ENCODE results near the gene EML1.

EML1 gene, protein sequence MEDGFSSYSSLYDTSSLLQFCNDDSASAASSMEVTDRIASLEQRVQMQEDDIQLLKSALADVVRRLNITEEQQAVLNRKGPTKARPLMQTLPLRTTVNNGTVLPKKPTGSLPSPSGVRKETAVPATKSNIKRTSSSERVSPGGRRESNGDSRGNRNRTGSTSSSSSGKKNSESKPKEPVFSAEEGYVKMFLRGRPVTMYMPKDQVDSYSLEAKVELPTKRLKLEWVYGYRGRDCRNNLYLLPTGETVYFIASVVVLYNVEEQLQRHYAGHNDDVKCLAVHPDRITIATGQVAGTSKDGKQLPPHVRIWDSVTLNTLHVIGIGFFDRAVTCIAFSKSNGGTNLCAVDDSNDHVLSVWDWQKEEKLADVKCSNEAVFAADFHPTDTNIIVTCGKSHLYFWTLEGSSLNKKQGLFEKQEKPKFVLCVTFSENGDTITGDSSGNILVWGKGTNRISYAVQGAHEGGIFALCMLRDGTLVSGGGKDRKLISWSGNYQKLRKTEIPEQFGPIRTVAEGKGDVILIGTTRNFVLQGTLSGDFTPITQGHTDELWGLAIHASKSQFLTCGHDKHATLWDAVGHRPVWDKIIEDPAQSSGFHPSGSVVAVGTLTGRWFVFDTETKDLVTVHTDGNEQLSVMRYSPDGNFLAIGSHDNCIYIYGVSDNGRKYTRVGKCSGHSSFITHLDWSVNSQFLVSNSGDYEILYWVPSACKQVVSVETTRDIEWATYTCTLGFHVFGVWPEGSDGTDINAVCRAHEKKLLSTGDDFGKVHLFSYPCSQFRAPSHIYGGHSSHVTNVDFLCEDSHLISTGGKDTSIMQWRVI

DNA sequence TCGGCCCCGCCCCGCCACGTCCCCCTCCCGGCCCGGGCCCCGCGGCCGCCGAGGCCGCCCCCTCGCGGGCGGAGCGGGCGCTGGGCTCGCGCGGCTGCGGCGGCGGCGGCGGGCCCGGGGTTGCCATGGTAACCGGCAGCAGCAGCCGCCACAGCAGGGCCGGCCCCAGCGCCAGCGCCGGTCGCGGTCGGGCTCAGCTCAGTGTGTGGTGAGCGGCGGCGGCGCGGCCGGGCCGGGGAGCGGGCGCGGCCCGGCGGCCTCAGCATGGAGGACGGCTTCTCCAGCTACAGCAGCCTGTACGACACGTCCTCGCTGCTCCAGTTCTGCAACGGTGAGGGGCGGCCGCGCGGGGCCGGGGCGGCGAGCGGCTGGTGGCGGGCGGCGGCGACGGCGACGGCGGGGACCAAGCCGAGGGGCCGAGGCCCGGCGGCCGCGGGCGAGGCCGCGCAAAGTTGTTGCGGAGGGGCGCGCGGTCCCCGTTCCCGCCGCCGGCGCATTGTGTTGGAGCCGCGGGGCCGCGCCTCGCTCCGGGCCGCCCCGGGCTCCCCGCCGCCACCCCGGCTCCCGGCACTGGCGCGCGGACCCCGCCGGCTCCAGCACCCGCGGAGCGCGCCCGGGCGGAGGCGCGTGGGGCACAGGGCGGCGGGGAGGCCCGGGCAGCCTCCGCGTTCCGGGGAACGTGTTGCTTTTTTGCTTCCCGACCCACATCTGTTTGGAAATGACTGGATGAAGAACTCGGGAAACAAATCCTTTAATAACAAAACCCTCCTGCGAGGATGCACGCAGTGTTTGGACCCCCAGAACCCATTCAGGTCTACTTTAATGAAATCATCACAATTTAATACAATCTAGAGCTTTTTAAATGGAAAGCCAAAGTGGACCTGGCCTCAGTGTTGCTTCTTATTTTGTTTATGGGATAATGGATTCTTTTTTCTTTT, at the start of gene EML1:
Gene EML1 (plus strand): TSS at position 201 of the 938 bp plus-strand sequence. CDS start 64 bp downstream, at position 265.
- DNase-seq: peak; percentile 84

GRCh38 chr14:99744199-99744872, 48.9 kb upstream of the EML1 start:
- no peak for DNase-seq

- DNase-seq: no peak
Measured at GRCh38 chr14:99744873-99745224, 48.4 kb upstream of the EML1 start.

GRCh38 chr14:99745307-99745951, 47.8 kb upstream of the EML1 start:
- no peak for DNase-seq

GRCh38 chr14:99747167-99747566, 46.0 kb upstream of the EML1 start:
- DNase-seq: no peak

- DNase-seq: no peak
Measured at GRCh38 chr14:99747582-99748330, 45.5 kb upstream of the EML1 start.

GRCh38 chr14:99748529-99748928, 44.7 kb upstream of the EML1 start:
- DNase-seq: no peak

DNA sequence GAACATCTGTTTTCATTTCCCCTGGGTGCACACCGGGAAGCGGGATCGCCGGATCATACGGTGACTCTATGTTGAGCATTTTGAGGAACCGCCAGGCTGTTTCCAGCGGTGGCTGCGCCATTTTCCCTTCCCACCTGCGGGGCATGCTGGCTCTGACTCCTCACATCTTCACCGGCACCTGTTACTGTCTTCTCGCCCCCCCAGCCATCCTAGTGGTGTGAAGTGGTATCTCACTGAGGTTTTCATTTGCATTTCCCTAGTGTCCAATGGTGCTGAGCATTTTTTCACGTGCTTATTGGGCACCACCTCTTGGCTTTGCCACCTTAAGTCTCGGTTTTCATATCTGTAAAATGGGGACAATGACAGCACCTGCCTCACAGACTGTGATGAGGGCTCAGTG, 44.1 kb upstream of the EML1 start:
- no peak for DNase-seq

- DNase-seq: no peak
Measured at GRCh38 chr14:99749763-99750715, 43.2 kb upstream of the EML1 start.

DNA sequence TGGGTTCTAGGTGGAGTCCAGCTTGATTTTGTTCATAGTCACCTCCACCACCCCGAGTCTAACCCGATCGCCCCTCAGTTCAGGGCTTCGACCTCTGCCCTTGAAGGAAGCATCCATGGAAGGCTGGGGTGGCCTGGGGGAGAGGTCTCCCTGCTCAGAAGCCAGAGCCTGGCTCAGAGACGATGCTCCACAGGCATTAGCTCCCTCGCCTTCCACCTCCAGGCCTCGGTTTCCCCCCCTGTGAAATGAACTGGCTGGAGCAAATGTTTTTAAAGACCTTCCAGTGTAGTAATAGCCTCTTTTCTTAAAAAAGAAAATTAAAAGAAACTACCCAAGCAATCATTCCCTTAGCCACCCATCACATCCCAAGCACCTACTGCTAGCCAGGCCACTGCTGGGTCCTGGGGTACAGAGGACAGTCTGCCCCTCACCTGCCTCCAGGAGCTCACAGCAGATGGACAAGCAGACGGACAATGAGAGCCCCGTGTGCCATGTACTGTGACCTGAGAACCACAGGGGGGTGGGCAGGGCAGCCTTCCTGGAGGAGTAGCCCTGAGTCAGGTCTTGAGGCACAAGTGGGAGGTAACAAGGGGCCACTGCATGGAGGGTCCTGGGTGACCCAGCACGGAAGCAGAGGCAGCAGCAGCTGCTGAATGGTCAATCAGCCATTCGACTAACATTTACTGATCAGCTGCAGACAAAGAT, 42.3 kb upstream of the EML1 start:
- no peak for DNase-seq

- no peak for DNase-seq
Measured at GRCh38 chr14:99751539-99752485, 41.4 kb upstream of the EML1 start.

- DNase-seq: no peak
Measured at GRCh38 chr14:99752486-99753121, 40.6 kb upstream of the EML1 start.

- no peak for DNase-seq
Measured at GRCh38 chr14:99753225-99754140, 39.7 kb upstream of the EML1 start.

GRCh38 chr14:99754141-99755067, 38.8 kb upstream of the EML1 start:
- peak; percentile 72 for DNase-seq

DNA sequence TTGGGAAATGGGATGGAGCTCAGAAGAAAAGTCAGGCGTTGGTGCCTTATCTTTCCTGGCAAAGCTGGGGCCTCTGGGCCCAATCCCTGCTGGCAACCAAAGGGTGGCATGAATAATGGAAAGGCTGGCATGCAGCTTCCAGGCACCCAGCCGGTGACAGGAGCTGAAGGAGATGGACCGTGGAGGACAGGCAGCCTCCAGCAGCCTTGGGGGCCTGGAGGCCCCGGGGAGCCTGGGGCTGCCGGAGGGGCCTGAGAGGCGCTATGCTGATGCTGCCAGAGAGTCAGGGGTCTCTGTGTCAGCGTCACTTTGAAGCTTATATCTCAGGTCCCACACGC, 38.2 kb upstream of the EML1 start:
- no peak for DNase-seq

Measured in activated CD4-positive, alpha-beta T cell treated with anti-CD3 and anti-CD28 coated beads, Interleukin-2, Interleukin-6, amounts not matched to agents 100 ng/mL and 50 ng/mL, durations not matched to agents 16 hours and 8 hours (primary cell).